Measurements from ENCODE around the gene KLF13.

DNA sequence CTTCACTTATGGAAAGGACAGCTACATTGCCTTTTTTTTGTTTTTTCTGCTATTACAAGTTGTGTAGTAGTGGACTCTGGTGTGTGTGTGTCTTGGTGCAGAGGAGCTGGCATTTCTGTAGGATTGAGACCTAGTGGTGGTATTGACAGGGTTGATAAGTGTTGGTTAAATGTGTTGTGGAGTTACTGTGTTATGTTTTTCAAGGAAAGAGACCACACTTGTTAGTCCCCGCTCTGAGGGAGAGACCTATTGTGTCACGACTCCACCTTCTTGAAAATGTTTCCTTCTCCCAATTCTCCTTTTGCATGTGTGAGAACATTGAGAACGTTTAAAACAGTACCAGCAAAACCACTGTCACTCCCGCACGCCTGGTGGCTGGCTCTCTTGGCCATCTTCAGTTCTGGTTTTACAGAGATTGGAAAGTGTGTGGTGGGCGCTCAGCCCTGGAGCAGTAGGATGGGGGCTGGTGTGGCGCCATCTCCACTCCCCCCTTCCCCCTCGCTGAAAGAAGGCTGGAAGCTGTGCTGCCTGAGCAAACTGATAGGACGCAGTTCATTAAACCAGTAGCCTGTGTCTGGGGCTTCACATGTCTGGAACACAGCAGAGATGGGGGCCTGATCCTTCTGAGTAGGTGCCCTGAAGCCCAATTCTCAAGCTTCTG lies 5.5 kb downstream of the KLF13 start:
- TF ChIP-seq, protein P1, sequence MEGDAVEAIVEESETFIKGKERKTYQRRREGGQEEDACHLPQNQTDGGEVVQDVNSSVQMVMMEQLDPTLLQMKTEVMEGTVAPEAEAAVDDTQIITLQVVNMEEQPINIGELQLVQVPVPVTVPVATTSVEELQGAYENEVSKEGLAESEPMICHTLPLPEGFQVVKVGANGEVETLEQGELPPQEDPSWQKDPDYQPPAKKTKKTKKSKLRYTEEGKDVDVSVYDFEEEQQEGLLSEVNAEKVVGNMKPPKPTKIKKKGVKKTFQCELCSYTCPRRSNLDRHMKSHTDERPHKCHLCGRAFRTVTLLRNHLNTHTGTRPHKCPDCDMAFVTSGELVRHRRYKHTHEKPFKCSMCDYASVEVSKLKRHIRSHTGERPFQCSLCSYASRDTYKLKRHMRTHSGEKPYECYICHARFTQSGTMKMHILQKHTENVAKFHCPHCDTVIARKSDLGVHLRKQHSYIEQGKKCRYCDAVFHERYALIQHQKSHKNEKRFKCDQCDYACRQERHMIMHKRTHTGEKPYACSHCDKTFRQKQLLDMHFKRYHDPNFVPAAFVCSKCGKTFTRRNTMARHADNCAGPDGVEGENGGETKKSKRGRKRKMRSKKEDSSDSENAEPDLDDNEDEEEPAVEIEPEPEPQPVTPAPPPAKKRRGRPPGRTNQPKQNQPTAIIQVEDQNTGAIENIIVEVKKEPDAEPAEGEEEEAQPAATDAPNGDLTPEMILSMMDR (IDR thresholded peaks at IDR 0.05) = no peak
- TF ChIP-seq EZH2 (IDR thresholded peaks at IDR 0.05; ENCODE audit: borderline replicate concordance, insufficient read depth, low read depth, low read length, poor library complexity, severe bottlenecking) = no peak

All from B cell (primary cell).